ENCODE data around the gene RPL28.
"Not testable (repeated sequence)": the region's sequence is repeated elsewhere in the genome, so short reads cannot be mapped to it uniquely, and the experiment has no call there.

Gene RPL28

DNA sequence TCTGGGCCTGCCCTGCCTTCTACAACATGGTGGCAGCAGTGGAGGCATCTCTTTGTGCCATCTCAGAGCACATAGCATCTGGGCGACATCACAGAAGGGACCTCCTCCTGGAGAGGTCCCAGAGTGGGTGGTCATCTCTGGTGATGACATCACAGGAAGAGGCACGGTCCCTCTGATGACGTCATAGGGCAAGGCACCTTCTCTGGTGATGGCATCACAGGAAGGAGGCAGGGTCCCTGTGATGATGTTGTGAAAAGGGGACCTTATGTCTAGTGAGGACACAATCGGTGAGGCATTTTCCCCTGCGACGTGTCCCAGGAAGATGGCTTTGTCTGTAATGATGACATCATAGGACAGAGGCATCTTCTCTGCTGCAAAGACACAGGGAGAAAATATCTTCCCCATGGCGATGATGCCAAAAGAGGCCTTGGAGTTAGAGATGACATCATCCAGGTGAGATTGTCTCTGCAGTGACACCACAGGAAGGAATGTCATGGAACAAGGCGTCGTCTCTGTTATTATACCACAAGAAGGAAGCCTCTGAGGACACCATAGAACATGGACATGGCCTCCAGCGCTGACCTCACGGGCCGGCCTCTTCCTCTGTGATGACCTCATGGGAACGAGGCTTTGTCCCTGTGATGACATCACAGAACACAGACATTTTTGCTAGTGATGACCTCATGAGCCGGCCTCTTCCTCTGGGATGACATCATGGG is 46.7 kb downstream of the RPL28 start:
- no peak for DNase-seq

DNA sequence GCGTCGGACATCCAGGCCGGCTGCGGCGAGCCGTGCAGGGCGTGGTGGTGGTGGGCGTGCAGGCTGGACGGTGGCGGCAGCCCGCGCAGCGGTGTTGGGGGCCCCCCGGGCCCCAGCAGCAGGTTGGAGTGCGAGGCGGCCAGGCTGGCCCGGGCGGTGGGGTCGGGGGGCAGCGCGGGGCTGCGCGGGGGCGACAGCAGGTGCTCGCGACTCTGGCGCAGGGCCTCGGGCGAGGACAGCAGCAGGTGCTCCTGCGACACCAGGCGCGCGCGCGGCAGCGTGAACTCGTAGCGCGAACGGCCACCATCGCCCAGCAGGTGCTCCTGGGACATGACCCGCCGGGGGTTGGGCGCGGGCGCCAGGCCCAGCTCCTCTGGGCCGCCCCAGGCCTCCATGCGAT is 47.6 kb downstream of the RPL28 start:
- DNase-seq, result no peak

DNA sequence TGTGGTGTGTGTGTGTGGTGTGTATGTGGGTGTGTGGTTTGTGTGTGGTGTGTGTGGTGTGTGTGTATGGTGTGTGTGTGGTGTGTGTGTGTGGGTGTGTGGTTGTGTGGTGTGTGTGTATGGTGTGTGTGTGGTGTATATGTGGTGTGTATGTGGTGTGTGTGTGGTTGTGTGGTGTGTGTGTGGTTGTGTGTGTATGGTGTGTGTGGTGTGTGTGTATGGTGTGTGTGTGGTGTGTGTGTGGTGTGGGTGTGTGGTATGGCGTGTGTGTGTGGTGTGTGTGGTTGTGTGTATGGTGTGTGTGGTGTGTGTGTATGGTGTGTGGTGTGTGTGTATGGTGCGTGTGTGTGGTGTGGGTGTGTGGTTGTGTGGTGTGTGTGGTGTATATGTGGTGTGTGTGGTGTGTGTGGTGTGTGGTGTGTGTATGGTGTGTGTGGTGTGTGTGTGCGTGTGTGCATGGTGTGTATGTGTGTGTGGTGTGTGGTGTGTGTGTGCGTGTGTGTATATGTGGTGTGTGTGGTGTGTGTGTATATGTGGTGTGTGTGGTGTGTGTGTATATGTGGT is 48.7 kb downstream of the RPL28 start:
- no peak for DNase-seq

DNA sequence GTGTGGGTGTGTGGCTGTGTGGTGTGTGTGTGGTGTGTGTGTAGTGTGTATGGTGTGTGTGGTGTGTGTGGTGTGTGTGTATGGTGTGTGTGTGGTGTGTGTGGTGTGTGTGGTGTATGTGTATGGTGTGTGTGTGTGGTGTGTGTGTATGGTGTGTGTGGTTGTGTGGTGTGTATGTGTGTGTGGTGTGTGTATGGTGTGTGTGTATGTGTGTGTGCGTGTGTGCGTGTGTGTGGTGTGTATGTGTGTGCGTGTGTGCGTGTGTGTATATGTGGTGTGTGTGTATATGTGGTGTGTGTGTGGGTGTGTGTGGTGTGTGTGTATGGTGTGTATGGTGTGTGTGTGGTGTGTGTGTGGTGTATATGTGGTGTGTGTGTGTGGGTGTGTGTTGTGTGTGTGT is 49.3 kb downstream of the RPL28 start:
- DNase-seq, result no peak

DNA sequence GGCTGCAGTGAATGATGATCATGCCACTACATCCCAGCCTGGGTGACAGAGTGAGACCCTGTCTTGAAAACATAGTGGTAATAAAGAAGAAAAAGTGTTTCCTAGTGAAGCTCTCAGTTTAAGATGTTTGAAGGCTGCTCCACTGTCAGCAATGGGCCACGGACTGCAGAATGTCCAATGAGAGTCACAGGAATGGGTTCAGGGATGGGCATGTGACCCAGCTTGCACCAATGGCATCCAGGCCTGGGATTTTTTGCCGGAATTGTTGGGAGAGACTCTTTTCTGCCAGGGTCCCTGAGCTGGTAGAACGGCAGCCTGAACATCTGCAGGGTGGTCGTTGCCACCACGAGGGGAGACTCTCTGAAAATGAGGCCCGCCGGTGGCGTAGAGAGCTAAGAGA is 51.1 kb downstream of the RPL28 start:
- DNase-seq, result no peak

DNA sequence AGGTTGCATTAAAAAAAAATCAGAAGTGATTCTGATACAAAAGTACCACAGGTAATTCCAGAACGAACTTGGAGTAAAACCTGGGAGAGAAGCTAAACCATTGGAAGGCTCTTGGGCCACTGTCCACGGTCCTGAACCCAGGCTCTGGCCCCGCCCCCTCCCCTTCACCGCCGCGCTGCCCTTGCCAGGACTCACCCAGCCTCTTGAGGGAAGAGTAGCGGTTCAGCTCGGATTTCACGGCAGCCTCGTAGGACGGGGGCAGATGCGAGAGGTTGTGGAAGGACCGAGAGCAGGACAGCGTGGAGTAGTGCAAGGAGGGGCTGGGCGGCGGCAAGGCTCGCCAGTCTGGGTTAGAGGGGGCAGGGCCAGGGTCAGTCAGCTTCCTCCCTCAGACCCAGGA is 51.7 kb downstream of the RPL28 start:
- no peak for DNase-seq

DNA sequence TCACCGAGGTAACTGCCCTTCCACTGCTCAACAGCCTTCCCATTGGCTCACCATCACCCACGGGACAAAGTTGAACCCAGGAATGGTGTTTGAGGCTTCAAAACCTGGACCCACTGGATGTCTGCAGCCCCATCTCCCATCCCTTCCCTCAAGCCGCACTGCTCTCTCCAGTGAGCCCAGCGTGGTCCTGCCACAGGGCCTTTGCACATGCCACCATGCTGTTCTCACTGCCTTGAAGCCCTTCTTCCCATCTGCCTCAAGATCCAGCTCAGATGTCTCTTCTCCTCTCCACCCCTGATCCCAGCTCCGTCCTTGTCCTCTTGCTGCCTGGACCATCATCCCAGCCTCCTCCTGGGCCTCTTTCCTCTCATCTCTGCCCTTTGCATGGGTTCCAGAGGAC is 53.3 kb downstream of the RPL28 start:
- no peak for DNase-seq

DNA sequence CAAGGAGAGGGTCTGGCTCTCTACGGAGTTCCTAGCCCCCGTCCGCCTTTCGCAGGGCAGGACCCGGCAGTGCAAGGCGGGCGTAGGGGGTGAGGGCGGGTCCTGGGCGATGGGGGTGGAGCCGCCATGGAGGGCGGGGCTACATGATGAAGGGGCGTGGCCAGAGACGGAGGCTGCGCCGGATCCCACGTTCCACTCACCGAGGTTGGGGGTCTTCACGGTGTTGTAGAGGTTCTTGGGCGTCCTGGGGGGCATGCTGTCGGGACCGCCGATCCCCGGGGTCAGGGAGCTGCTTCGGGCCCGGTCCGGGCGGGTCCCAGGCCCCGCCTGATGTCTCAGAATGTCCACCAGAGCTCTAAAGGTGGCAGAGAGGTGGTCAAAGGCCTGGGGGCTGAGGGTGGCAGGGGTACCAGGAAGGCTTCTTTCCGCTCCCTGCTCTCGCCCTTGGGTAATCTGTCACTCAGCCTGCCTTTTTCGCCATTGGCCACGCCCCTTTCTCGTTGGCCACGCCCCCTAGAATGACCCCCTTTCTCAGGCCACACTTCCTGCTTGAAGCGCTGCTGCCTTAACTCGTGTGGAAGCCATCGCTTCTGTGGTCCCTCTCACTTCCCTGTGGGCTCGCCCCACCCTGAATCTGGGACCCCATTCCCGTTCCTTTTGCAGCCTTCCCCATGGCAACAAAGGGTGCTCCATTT is 54.8 kb downstream of the RPL28 start:
- DNase-seq, result no peak

DNA sequence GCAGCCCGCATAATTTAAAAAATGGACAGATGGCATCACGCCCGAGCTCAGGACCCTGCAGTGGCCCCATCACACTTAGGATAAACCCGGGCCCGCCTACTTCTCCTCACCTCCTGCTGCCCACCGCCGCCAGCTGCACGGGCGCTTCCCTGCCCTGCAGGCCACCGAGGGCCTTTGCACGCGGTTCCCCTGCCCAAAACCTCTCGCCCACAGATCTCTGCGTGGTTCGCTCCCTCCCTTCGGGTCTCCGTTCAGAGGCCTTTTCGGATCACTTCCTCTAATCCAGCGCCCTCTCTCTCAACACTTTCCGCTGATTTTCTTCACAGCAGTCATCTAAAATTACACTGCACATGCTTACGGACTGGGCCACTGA is 55.6 kb downstream of the RPL28 start:
- peak in 1 of 2 donors; percentile 17 for DNase-seq

DNA sequence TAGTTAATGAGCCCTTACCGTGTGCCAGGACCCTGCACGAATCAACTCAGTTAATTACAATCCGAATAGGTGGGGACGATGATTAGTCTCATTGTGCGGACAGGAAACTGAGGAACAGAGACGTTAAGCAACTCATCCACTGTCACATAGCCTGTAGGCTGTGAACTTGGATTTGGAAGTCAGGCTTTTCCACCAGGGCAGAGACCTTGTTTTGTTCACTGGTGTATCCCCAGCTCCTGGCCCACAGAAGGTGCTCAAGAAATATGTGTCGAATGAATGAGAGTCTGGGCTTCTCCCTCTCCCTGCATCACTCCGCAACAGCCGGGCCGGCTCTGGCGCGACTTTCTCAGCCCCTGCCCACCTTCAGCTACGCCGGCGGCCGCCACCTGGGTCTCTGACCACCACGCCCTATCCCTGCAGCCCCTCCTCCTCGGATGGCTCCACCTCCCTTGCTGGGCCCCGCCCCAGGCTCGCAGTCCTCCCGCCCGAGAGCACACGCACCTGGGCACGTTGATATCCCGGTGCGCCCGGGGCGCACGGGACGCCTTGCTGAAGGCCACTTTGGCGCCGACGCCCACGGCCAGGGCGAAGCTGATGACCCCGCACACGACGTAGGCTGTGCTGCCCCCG is 56.1 kb downstream of the RPL28 start:
- DNase-seq, result no peak

DNA sequence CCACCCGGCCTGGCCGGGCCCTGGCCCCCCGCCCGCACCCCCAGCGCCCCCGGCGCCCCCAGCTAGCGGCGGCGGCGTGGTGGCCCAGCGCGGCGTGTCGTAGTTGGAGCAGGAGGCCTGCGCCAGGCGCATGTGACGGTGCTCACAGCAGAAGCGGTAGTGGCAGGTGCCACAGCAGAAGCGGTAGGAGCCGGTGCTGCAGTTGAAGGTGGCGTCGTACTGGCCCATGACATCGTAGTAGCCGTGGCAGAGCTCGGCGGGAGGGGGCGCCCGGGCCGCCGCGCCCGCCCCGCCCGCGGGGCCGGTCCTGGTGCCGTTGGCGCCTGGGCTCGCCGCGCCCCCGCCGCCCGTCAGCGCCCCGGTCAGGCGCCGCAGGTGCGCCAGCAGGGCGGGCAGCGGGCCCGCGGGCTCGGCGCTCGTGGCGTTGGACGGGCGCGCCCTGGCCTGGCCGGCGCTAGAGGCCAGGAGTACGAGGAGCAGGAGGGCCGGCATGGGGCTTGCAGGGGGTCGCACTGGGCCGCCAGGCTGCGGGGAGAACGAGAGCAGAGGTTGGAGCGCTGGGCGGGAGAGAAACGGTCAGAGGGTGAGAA is 56.7 kb downstream of the RPL28 start:
- no peak for DNase-seq

DNA sequence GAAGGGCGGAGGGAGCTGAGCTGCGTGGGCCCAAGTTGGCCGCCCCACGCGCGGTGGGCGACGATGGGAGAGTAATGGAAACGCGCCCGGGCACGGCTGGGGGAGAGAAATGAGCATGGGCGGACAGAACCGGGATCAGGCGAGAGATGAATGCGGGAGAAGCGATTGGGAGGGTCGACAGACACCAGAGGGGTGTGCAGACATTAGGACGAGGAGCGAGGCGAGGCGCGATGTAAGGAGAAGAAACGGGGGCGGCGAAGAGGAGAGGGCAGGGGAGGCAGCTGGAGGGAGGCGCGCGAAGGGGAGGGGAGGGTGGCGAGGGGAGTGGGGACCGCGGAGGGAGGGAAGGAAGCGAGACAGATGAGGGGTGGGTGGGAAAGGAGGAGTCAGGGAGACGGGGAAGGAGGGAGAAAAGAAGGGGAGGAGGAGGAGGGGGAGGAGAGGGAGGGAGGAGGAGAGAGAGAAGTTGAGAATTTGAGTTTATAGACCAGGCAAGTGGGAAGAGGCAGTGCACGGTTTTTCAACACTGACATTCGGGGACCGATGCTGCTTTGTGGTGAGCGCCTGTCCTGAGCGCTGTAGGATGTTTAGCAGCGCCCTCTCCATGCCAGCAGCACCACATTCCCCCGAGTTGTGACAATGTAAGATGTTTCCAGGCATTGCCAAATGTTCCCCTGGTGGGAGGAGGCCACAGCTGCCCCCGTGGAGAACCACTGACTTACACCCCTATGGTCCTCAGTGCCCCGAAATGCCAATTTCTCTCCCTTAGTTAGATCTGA is 57.5 kb downstream of the RPL28 start, which contains the start of gene SHISA7:
Gene SHISA7, minus strand, starts transcription at position 256 of the 779 bp plus-strand sequence. CDS start 437 bp downstream, outside the sequence.
- DNase-seq, result no peak

DNA sequence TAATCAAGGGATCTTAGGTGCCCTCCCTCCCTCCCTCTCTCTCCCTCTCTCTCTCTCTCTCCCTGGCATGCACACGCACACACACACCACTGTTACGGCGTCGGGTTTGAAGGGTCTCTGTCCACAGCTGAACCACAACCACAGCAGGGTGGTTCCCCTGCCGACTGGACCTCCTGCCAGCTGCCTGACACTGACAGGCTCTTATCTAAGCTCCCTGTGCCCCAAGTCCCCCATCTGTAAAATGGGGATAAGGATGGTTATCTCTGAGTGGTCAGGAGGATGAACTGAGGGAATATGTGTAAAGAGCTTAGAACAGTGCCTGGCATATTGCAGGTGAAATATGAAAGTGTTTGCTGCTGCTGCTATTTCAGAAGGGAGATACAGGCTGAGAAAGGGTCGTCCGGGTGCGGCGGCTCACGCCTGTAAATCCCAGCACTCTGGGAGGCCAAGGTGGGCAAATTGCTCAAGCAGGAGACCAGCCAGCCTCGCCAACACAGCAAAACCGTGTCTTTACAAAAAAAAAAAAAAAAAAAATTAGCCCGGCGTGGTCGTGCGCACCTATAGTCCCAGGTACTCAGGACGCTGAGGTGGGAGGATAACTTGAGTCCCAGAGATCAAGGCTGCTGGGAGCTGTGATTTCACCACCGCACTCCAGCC is 58.2 kb downstream of the RPL28 start:
- no peak for DNase-seq

DNA sequence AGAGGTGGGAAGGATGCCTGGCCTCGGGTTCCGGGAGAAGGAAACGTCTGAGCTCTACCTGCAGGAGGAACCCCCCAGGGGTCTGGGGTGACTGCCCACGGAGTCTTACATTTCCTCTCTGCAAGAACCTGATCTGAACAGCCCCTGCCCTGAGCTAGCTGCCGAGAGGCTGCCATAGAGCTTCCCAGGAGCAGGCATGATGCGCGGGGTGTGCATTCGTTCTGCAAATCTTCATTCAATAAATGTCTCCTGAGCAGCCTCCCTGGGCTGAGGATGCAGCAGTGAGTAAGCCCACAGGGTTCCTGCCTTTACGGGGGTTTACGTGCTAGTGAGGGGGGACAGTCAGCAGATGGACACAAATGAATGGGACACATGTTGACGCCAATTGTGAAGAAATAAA is 58.9 kb downstream of the RPL28 start:
- DNase-seq, result no peak

DNA sequence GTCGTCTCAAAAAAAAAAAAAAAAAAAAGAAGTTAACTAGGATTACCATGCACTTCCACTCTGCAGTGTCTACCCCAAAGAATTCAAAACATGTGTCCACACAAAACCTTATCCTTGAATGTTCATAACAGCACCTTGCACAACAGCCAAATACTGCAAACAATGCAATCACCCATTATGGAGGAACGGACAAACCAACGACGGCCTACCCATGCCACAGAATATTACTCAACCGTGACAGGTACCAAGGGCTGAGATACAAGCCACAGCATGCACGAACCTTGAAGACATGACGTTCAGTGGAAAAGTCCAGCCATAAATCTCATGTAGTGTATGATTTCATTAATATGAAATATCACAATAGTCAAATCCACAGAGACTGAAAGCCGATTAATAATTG is 60.3 kb downstream of the RPL28 start:
- DNase-seq, result no peak

DNA sequence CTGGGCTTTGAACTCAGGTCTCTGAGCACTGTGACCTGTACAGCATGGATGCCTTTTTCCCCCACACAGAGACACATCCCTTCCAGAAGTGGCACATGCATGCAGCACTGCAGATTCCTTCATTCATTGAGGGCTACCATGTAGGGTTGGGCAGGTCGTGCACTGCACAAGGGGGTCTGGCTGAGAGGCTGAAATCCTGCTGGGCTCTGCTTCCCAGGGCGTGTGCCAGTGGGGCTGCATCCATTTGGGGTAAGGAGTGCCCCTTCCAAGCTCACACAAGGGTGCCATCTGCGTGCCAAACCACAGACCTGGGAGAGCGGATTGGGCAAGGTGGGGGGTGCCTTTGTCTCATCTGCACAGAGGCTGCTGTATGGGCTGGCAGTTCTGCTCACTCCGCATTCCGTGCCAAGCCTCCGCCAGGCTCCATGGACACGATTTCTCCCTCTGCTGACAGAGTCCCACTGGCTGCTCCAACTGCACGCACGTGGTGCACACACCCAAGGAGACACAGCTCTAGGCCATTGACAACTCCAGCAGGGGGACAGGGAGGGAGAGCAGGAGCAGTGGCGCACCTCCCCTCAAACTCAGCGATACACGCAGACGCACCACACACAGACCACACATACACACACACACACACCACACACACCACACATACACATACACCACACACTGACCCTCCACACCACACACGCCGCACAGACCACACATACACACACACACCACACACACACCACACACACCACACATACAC is 61.9 kb downstream of the RPL28 start:
- no peak for DNase-seq

DNA sequence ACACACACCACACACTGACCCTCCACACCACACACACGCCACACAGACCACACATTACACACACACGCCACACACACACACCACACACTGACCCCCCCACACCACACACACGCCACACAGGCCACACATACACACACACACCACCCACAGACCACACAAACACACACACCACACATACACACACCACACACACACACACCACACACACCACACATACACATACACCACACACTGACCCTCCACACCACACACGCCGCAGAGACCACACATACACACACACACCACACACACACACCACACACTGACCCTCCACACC is 62.4 kb downstream of the RPL28 start:
- DNase-seq, result not testable (repeated sequence)

DNA sequence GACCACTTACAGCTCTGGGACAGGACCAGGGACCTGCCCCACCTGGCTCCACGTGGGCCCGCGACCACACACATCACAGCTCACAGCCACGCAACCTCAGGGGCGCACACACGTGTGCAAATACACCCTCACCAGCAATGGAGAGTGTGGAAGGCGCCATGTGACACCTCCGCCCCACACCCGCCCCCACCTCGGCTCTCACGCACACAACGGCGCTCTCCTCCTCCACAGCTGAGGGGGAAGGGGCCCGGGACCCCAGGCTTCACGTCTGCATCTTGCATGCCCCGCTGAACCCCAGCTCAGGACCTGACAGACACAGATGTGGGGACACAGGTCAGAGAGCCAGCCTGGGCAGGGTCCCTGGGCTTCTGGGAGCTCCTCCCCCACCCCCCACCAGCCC is 63.7 kb downstream of the RPL28 start:
- DNase-seq, result no peak

DNA sequence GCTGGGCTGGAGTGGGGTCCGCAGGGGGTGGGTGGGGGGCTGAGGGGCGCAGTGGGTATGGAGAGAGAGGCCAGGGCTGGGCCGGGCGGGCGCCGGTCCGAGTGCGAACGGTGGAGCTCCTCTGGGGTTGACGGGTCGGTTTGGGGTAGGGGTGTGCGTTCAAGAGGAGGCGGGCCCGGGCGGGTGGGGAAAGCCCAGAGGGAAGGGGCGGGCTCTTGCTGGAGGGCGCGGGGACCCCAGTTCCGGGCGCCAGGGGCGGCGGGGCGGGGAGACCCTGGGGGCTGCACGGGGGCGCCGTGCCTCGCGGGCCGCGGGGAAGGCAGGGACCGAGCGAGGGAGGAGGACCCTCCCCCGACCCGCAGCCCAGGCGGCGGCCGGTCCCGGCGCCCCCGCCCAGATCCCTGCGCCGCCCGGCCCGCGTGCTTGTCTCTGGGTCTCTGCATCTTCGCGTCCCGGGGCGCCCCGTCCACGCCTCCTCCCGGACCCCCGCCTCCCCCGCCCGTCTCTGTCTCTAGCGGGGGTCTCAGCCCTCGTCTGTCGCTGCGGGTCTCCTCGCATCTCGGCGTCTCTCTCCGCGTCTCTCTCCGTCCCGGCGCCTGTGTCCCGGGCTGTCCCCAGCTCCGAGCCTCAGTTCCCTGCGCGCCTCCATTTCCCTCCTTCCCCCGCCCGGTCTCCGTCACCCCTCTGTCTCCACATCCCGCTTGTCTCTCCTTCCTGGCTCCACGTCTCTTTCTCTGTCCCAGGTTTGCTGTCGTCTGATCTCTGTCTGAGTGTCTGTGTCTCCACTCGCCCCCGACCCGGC is 65.6 kb downstream of the RPL28 start:
- DNase-seq, result peak in 1 of 2 donors; percentile 26

DNA sequence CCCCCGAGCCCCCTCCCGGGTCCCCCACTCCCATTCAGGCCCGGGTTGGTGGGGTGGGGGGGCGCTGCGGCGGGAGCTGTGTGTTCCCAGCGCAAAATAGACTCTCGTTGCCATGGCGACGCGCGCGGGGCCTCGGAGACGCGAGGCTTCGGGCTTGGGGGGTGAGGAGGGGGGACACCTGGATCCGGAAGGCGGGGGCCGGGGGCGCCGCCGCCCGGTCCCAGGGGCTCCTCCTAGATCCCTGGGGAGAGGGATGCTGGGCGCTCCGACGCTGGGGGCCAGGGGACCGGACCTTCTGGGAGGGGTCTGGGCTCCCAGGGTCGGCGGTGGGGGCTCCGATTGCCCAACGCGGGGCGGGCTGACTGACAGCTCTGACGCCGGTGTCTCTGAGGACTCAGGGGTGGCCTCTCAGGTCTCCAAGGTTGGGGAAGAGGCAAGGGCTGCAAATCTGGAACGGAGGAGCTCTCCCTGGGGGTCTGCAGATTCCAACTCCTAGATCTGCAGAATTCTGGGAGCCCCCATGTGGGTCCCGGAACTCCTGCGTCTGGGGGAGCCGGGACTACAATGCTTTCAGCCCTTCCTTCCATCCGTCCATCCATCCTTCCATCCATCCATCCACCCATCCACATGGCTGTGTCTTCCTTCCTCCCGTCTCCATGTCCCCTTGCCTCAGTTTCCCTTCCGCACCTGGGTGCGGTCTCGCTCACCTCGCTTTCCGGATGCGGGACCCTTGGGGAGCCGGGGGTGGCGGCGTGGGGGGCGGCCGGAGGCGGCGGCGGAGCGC is 66.4 kb downstream of the RPL28 start:
- DNase-seq, result peak; percentile 44 to 59

Measured in CD4-positive, alpha-beta T cell treated with Interleukin-1 beta for 1 hour (primary cell).